HCT116 (cell line): Measurements from ENCODE around the gene AP3B1. TPM values are rescaled to one million over a fixed set of nuclear protein-coding genes. Genes with fewer than 3 reads are reported as not detected.

Experiments
- ATAC-seq: fragments of 200-7000 bp; cut with Tn5 transposase; 2 replicates; pipeline ENCODE4 v1.9.1; 2020; ENCODE audit warnings: mild to moderate bottlenecking, moderate library complexity
- BruUV-seq: library from RNA; stranded (reverse); fragments of 400-500 nt; replicated peaks from 2 replicates; lab custom pipeline; 2021; lab: Mats Ljungman, UMichigan
- CTCF ChIA-PET: fragments of 300-600 bp; sonication (Branson Sonifier 250); formaldehyde crosslinking; loops from one replicate; lab custom pipeline; 2021; ENCODE audit warnings: antibody characterized with exemption; lab: Charles Lee
- POLR2A ChIA-PET: fragments of 300-600, 350-600 bp; sonication (Branson Sonifier 250); formaldehyde crosslinking; loops from one replicate; lab custom pipeline; 2021; ENCODE audit warnings: antibody characterized with exemption; lab: Charles Lee
- RAD21 ChIA-PET, 2 experiments: fragments of 300-600 bp; sonication (Branson Sonifier 250); formaldehyde crosslinking; loops; one replicate each; lab custom pipeline; 2023; ENCODE audit warnings: low total read pairs in 2 of 2; ENCODE audit not compliant: uncharacterized antibody in 2 of 2, unreplicated experiment in 2 of 2, low non-redundant PET in 1 of 2; lab: Charles Lee
- DNase-seq: peaks from one replicate; pipeline ENCODE4 v3.0.0-alpha.2; 2010; ENCODE audit warnings: low read depth, low spot score
- H2AFZ ChIP-seq: fragments of 200-600 bp; shearing (Covaris generic), sonication (generic); 2 replicates; pipeline ENCODE4 v1.6.1; 2017; ENCODE audit warnings: low read depth, mixed run types, mixed read lengths, antibody characterized with exemption, low read length; ENCODE audit not compliant: poor library complexity, severe bottlenecking
- H3K27ac ChIP-seq: 2 replicates; pipeline ENCODE4 v1.5.1; 2012; ENCODE audit warnings: low read depth, low read length
- H3K27me3 ChIP-seq: fragments of 200-600 bp; sonication (generic); 2 replicates; pipeline ENCODE4 v1.6.1; 2016; ENCODE audit warnings: mixed run types, low read length, mixed read lengths; ENCODE audit not compliant: insufficient read depth
- H3K36me3 ChIP-seq, 2 experiments: fragments of 200-500 bp in 1 of 2; fragments of 200-600 bp in 1 of 2; sonication (Bioruptor generic) in 1 of 2; sonication (generic) in 1 of 2; 2 replicates each; pipeline versions ENCODE4 v1.5.1 to v1.6.1; 2014 to 2016; ENCODE audit warnings: low read length in 2 of 2, inconsistent platforms in 1 of 2, mixed read lengths in 1 of 2, mixed run types in 1 of 2; ENCODE audit not compliant: insufficient read depth in 2 of 2, control insufficient read depth in 1 of 2
- H3K4me1 ChIP-seq, 2 experiments: fragments of 200-600 bp in 1 of 2; sonication (generic) in 1 of 2; 2 replicates each; pipeline versions ENCODE4 v1.5.1 to v1.6.1; 2012 to 2017; ENCODE audit warnings: low read length in 2 of 2, inconsistent platforms in 1 of 2, mild to moderate bottlenecking in 1 of 2, mixed read lengths in 1 of 2, mixed run types in 1 of 2, moderate library complexity in 1 of 2; ENCODE audit not compliant: insufficient read depth in 2 of 2, control insufficient read depth in 1 of 2
- H3K4me2 ChIP-seq: fragments of 200-600 bp; sonication (generic); 2 replicates; pipeline ENCODE4 v1.6.1; 2017; ENCODE audit warnings: mixed run types, low read length, mixed read lengths
- H3K4me3 ChIP-seq, 2 experiments: fragments of 200-600 bp in 1 of 2; sonication (generic) in 1 of 2; replicated peaks in 1 of 2; 2 replicates each; pipeline ENCODE4 v1.5.1; 2011 to 2016; ENCODE audit warnings: low read length in 2 of 2, control low read depth in 1 of 2, low read depth in 1 of 2, mild to moderate bottlenecking in 1 of 2, mixed read lengths in 1 of 2, mixed run types in 1 of 2
- H3K79me2 ChIP-seq: fragments of 200-600 bp; sonication (generic); 2 replicates; pipeline ENCODE4 v1.6.1; 2017; ENCODE audit warnings: mild to moderate bottlenecking, mixed run types, low read length, moderate library complexity, mixed read lengths; ENCODE audit not compliant: insufficient read depth
- H3K9ac ChIP-seq: fragments of 200-600 bp; sonication (generic); 2 replicates; pipeline ENCODE4 v1.6.1; 2016; ENCODE audit warnings: low read length, mixed read lengths
- H3K9me2 ChIP-seq: fragments of 200-600 bp; sonication (generic), shearing (Covaris generic); 2 replicates; pipeline ENCODE4 v1.6.1; 2017; ENCODE audit warnings: mixed run types, mild to moderate bottlenecking, moderate library complexity; ENCODE audit not compliant: insufficient read depth
- H3K9me3 ChIP-seq, 2 experiments: fragments of 200-500 bp in 1 of 2; fragments of 200-600 bp in 1 of 2; sonication (Bioruptor generic) in 1 of 2; sonication (generic) in 1 of 2; 2 replicates each; pipeline ENCODE4 v1.6.1; 2014 to 2017; ENCODE audit warnings: low read length in 2 of 2, mixed read lengths in 2 of 2, inconsistent platforms in 1 of 2, low read depth in 1 of 2, mild to moderate bottlenecking in 1 of 2, mixed run types in 1 of 2, moderate library complexity in 1 of 2; ENCODE audit not compliant: control insufficient read depth in 1 of 2, insufficient read depth in 1 of 2
- H4K20me1 ChIP-seq: fragments of 200-600 bp; sonication (generic), shearing (Covaris generic); 2 replicates; pipeline ENCODE4 v1.6.1; 2017; ENCODE audit warnings: mixed run types, mild to moderate bottlenecking, moderate library complexity; ENCODE audit not compliant: insufficient read depth
- ATF3 ChIP-seq: IDR thresholded peaks from 2 replicates; pipeline ENCODE4 v1.6.1; 2012
- JUND ChIP-seq: IDR thresholded peaks from 2 replicates; pipeline ENCODE4 v1.6.1; 2012
- REST ChIP-seq: IDR thresholded peaks from 2 replicates; pipeline ENCODE4 v1.6.1; 2012; ENCODE audit warnings: low read depth
- SP1 ChIP-seq: IDR thresholded peaks from 2 replicates; pipeline ENCODE4 v1.6.1; 2012; ENCODE audit warnings: low read depth
- TCF7L2 ChIP-seq: IDR thresholded peaks from 2 replicates; pipeline ENCODE4 v1.7.0; 2011; ENCODE audit warnings: borderline replicate concordance, inconsistent platforms; ENCODE audit not compliant: insufficient read depth, insufficient read length; ENCODE audit errors: extremely low read depth
- intact Hi-C: fragments of 100-400 bp; cut with micrococcal nuclease; formaldehyde crosslinking; loops from 2 replicates; pipeline ENCODE4 v1.10.0; 2022
- total RNA-seq: library from RNA; stranded (reverse); gene quantifications from one replicate; pipeline ENCODE4 v1.2.1, GENCODE V29; 2021; ENCODE audit not compliant: unreplicated experiment

The AP3B1 gene
- total RNA-seq, 1 experiment from 2014 or later: 54.5 TPM

GRCh38 chr5:78064941-78065472 is 229.5 kb downstream of the AP3B1 start (continued):
- TF ChIP-seq ATF3 (no peak), REST (no peak)

GRCh38 chr5:78063495-78063894 is 231.0 kb downstream of the AP3B1 start:
- POLR2A ChIA-PET: no interaction called here

More at GRCh38 chr5:78063495-78063894, 231.0 kb downstream of the AP3B1 start:
- Histone ChIP-seq H3K9me2 (no peaks in the 10 kb centered on the region), H3K9me3 (no peaks in the 10 kb centered on the region), H3K4me3 (no peak overlapping the region), H3K27ac (no peak overlapping the region), H4K20me1 (no peaks in the 10 kb centered on the region), H3K36me3 (no peaks in the 10 kb centered on the region), H3K9ac (no peak overlapping the region), H3K4me1 (no peaks in the 10 kb centered on the region), H3K79me2 (no peaks in the 10 kb centered on the region), H3K27me3 (no peaks in the 10 kb centered on the region), H2AFZ (no peak overlapping the region), H3K4me2 (no peak overlapping the region)
- ATAC-seq: no peak
- DNase-seq: no peak
- ChIA-PET RAD21 (no interaction called here), CTCF (no interaction called here)
- TF ChIP-seq TCF7L2: no peak
- no peak for TF ChIP-seq JUND
- TF ChIP-seq SP1: no peak
- no TSS peak for BruUV-seq
- intact Hi-C loops: no loop called here
